Measurements from ENCODE around the gene MBLAC1. TPM values are rescaled to one million over a fixed set of nuclear protein-coding genes. Genes with fewer than 3 reads are reported as not detected.

The MBLAC1 gene
- total and polyA plus RNA-seq, 2 of the 4 experiments (the other 2 are of a cell fraction) = 0.72 to 1.4 TPM

- Histone ChIP-seq H3K79me1 (ENCODE audit: low read depth in 1 of 2, low read length in 2 of 2) (peaks cover 32 to 74% of the 10 kb centered on the region in 2 experiments), H2AFZ (replicated peaks; ENCODE audit: low read length, poor library complexity) (peak overlapping the region; percentile 49), H2BK120ac (ENCODE audit: low read depth, low read length) (no peak overlapping the region), H2BK20ac (ENCODE audit: low read depth, low read length) (no peak overlapping the region), H3K4me3 (ENCODE audit: insufficient read depth, low read depth, low read length) (no peak overlapping the region), H4K91ac (ENCODE audit: insufficient read depth, low read depth, low read length) (no peak overlapping the region), H3K4ac (ENCODE audit: low read depth, low read length) (peak overlapping the region; percentile 69; the same call in 1 of the 2 replicates), H3K23ac (ENCODE audit: low read depth, low read length) (peak overlapping the region; percentile 12; the same call in 1 of the 2 replicates), H2AK5ac (ENCODE audit: low read depth, low read length) (peak overlapping the region; percentile 27; the same call in 1 of the 2 replicates), H3K4me2 (ENCODE audit: low read depth, low read length) (no peak overlapping the region), H4K8ac (ENCODE audit: low read depth in 2 of 2, low read length in 2 of 2) (peak overlapping the region in 1 of 2 experiments; percentile 11; a peak in 1 of 4 replicates), H4K20me1 (ENCODE audit: insufficient read depth, low read length) (peaks cover 15% of the 10 kb centered on the region), H3K9me1 (ENCODE audit: insufficient read depth, low read length) (peaks cover 13% of the 10 kb centered on the region), H3K9me3 (ENCODE audit: control insufficient read depth, insufficient read depth, low read length) (no peaks in the 10 kb centered on the region), H3K18ac (ENCODE audit: low read depth, low read length) (no peak overlapping the region), H2AK9ac (replicated peaks; ENCODE audit: low read depth, low read length, poor library complexity) (no peak overlapping the region), H3K27me3 (ENCODE audit: control insufficient read depth, insufficient read depth, low read length) (no peaks in the 10 kb centered on the region), H2BK15ac (ENCODE audit: low read depth, low read length) (no peak overlapping the region), H3K14ac (replicated peaks; ENCODE audit: low read depth, low read length) (no peak overlapping the region), H3K4me1 (ENCODE audit: control insufficient read depth, insufficient read depth, low read length) (peaks cover 15% of the 10 kb centered on the region), H4K5ac (ENCODE audit: low read depth, low read length) (no peak overlapping the region), H3K27ac (ENCODE audit: insufficient read depth, low read length) (no peak overlapping the region; the same call in 1 of the 2 replicates), H3K9ac (ENCODE audit: low read depth, low read length) (no peak overlapping the region), H3K36me3 (ENCODE audit: control insufficient read depth, insufficient read depth, low read length) (peaks cover 55% of the 10 kb centered on the region), H3K56ac (ENCODE audit: extremely low read depth, insufficient read depth, low read length) (no peak overlapping the region), H2BK5ac (ENCODE audit: low read depth, low read length, poor library complexity, severe bottlenecking) (no peak overlapping the region)
- ChIA-PET CTCF (interaction anchor here (0.9 to 1.6 kb wide), 2 partner anchors 9 to 113 kb away, joined by 3 to 5 read pairs; no protein-coding TSS in a partner anchor), POLR2A (ENCODE audit: unreplicated experiment) (no interaction called here)
- dilution Hi-C loops (cut with HindIII; ENCODE audit: low sequenced_read_pairs, unreplicated experiment) (no loop called here), intact Hi-C loops (cut with micrococcal nuclease) (no loop called here), in situ Hi-C loops (cut with MboI; ENCODE audit: low sequenced_read_pairs) (no loop called here)
- DNase-seq = peak; percentile 37
- TSS peak; percentile 90 for BruUV-seq (replicated peaks)
- no peak for ATAC-seq (ENCODE audit: low read depth)
- TF ChIP-seq CTCF (conservative IDR thresholded peaks at IDR 0.05; ENCODE audit: low read depth, low read length) (0 out of 2 replicates have a peak, but pooled peaks have one; percentile 16), RFX5 (IDR thresholded peaks at IDR 0.05; ENCODE audit: low read depth, low read length) (no peak), MXI1 (IDR thresholded peaks at IDR 0.05; ENCODE audit: borderline replicate concordance, low read depth, low read length) (0 out of 2 replicates have a peak, but pooled peaks have one; percentile 48), BHLHE40 (IDR thresholded peaks at IDR 0.05; ENCODE audit: low read depth, low read length) (peak; percentile 79)
- WGBS, 2 experiments (ENCODE audit: extremely low coverage in 2 of 2, insufficient read length in 1 of 2) = 64% methylated on average over 3 of the region's 19 CpGs; no CpG with 5 or more reads in 1 of the 2 experiments
Measured at GRCh38 chr7:100091411-100092181, 35.2 kb upstream of the MBLAC1 start.
